ENCODE measurements around the gene MMP25. TPM values are rescaled to one million over a fixed set of nuclear protein-coding genes. Genes with fewer than 3 reads are reported as not detected.

The MMP25 gene
- total and polyA plus RNA-seq, 9 of the 15 experiments (the other 6 are each of a cell fraction or from before 2014, with no cell fraction given) = 0.03 to 0.04 TPM; not detected in 7

- TF ChIP-seq REST (IDR thresholded peaks at IDR 0.05; ENCODE audit: borderline replicate concordance) (no peak), REST (CRISPR knock-in tag; IDR thresholded peaks at IDR 0.05; ENCODE audit: low read depth) (no peak), BRD9 (IDR thresholded peaks at IDR 0.05; ENCODE audit: low read depth, partially characterized antibody) (no peak), PCBP1 (IDR thresholded peaks at IDR 0.05; ENCODE audit: low read depth, low read length, poor library complexity, severe bottlenecking) (no peak), XRCC5 (IDR thresholded peaks at IDR 0.05; ENCODE audit: low read depth, low read length) (no peak), FIP1L1 (IDR thresholded peaks at IDR 0.05; ENCODE audit: low read depth, low read length, poor library complexity, severe bottlenecking) (no peak), ZNF518B (CRISPR knock-in tag; IDR thresholded peaks at IDR 0.05) (no peak), HEY1 (CRISPR knock-in tag; IDR thresholded peaks at IDR 0.05; ENCODE audit: borderline replicate concordance) (no peak), KAT8 (IDR thresholded peaks at IDR 0.05; ENCODE audit: low read depth) (no peak), SPI1 (IDR thresholded peaks at IDR 0.05; ENCODE audit: borderline replicate concordance, low read depth, low read length) (no peak), U2AF1 (optimal IDR thresholded peaks at IDR 0.05; ENCODE audit: low read depth, low read length) (no peak), POLR2A (conservative IDR thresholded peaks at IDR 0.05) (peak; percentile 13; the same call in 1 of the 2 replicates), FOXK1 (CRISPR knock-in tag; IDR thresholded peaks at IDR 0.05; ENCODE audit: borderline replicate concordance) (no peak), NFYB (IDR thresholded peaks at IDR 0.05; ENCODE audit: extremely low read depth, insufficient read length) (no peak), SP1 (CRISPR knock-in tag; IDR thresholded peaks at IDR 0.05) (no peak), KDM1A (IDR thresholded peaks at IDR 0.05) (peak in 1 of 2 experiments; percentile 61; a peak in 2 of 4 replicates), FOXA1 (IDR thresholded peaks at IDR 0.05; ENCODE audit: borderline replicate concordance) (no peak), ZNF436 (CRISPR knock-in tag; IDR thresholded peaks at IDR 0.05) (peak; percentile 90)
Observed at GRCh38 chr16:3028716-3029319, 17.5 kb upstream of the MMP25 start (continued).

Measured in K562 (cell line).